Measurements from ENCODE around the gene MSMP.

Gene MSMP

DNA sequence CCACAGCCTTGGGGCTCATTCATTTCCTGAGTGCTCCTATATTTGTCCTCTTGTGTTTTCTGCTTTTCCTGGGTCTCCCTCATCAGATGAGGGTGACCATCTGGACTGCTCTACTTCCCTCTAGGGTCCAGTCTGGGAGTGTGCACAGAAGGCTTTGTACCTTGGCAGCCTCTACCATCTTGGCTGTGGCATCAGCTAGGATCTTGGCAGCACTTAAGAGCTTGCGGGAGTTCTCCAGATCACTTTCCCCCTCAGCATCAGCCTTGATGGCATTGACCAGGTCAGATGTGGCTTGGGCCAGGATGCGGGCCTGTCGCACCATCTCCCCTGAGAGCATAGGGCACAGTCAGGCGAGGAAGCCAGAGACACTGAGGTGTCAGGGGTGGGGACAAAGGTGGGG is 37.8 kb downstream of the MSMP start:
- Histone ChIP-seq H3K36me3 (ENCODE audit: insufficient read depth, low read length) (peaks cover 90% of the 10 kb centered on the region), H3K9me3 (ENCODE audit: low read depth, low read length) (no peaks in the 10 kb centered on the region), H3K27ac (no peak overlapping the region), H3K4me3 (no peak overlapping the region), H3K9ac (ENCODE audit: insufficient read length) (no peak overlapping the region)
- DNase-seq (ENCODE audit: low read depth, low spot score), result no peak
- TF ChIP-seq EZH2 (IDR thresholded peaks at IDR 0.05) (no peak), FOXP2 (optimal IDR thresholded peaks at IDR 0.05; ENCODE audit: control extremely low read depth, extremely low read length, insufficient read depth) (no peak), POLR2AphosphoS5 (IDR thresholded peaks at IDR 0.05; ENCODE audit: borderline replicate concordance, low read depth, low read length) (no peak)

DNA sequence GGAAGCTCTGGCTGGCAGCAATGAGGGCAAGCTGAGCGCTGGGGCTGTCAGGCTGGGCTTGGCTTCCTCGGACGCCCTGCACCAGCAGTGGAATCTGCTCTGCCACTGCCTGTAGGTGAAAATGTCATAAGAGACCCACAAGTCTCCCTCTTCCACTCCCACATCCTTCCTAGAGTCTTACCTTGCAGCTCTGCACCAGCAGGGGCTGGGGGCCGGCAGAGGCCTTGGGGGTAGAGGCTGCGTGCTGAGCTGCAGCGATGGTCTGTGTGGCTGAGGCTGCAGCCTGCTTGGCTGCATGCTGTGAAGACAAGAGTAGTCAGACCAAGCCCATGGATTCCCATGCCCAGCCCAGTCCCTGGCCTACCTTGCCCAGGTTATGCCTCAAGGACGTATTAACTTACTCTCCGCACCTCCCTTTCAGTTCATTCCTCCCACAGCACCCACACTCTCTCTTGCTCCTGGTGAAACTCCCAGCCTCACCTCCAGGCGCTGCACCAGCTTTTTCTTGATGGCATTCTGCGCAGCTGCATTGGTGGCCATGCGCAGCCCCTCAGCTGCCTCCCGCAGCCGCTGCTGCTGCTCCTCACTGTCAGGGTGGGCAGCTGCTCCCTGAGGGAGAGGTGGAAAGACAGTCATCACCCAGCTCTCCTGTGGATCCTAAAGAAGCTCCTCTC is 39.4 kb downstream of the MSMP start:
- no peak overlapping the region for H3K9ac ChIP-seq (ENCODE audit: insufficient read length)
- H3K9me3 ChIP-seq (ENCODE audit: low read depth, low read length), result no peaks in the 10 kb centered on the region
- H3K27ac ChIP-seq, result no peak overlapping the region
- no peak overlapping the region for H3K4me3 ChIP-seq
- TF ChIP-seq POLR2AphosphoS5 (IDR thresholded peaks at IDR 0.05; ENCODE audit: borderline replicate concordance, low read depth, low read length), result no peak
- no peak for TF ChIP-seq EZH2 (IDR thresholded peaks at IDR 0.05)
- TF ChIP-seq FOXP2 (optimal IDR thresholded peaks at IDR 0.05; ENCODE audit: control extremely low read depth, extremely low read length, insufficient read depth), result no peak
- peaks cover 86% of the 10 kb centered on the region for H3K36me3 ChIP-seq (ENCODE audit: insufficient read depth, low read length)
- no peak for DNase-seq (ENCODE audit: low read depth, low spot score)

DNA sequence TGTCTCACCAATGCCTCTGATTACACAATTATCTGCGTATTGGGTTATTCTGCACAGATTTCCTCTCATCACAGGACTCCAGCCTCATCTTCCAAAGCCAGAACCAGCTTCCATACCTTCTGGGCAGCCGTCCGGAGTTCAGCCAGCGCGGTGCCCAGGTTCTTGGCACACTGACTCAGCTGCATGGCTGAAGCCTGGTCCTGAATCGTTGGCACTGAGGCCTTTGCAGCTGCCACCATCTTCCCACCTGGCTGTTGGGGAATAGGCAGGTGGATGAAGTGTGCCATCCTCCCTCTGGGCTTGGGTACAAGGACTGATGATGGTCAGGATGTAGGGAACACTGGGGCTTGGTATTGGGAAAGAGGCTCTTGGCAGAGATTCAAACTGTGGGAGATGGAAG is 40.0 kb downstream of the MSMP start:
- Histone ChIP-seq H3K9me3 (ENCODE audit: low read depth, low read length) (no peaks in the 10 kb centered on the region), H3K27ac (no peak overlapping the region), H3K36me3 (ENCODE audit: insufficient read depth, low read length) (peaks cover 80% of the 10 kb centered on the region), H3K9ac (ENCODE audit: insufficient read length) (no peak overlapping the region), H3K4me3 (no peak overlapping the region)
- DNase-seq (ENCODE audit: low read depth, low spot score), result no peak
- TF ChIP-seq FOXP2 (optimal IDR thresholded peaks at IDR 0.05; ENCODE audit: control extremely low read depth, extremely low read length, insufficient read depth) (no peak), EZH2 (IDR thresholded peaks at IDR 0.05) (no peak), POLR2AphosphoS5 (IDR thresholded peaks at IDR 0.05; ENCODE audit: borderline replicate concordance, low read depth, low read length) (no peak)

DNA sequence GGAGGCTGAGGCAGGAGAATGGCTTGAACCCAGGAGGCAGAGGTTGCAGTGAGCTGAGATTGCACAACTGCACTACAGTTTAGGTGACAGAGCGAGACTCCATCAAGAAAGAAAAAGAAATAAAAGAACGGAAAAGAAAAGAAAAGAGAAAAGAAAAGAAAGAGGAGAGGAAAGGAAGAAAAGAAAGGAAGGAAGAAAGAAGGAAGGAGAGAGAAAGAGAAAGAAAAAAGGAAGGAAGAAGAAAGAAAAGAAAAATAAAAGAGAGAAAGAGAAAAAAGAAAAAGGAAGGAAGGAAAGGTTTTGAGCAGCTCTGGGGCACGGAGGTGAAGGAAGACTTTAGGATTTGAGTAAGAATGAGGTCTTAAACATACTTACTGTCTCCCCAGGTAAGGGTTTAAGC is 40.5 kb downstream of the MSMP start:
- no peak for DNase-seq (ENCODE audit: low read depth, low spot score)
- Histone ChIP-seq H3K9me3 (ENCODE audit: low read depth, low read length) (no peaks in the 10 kb centered on the region), H3K36me3 (ENCODE audit: insufficient read depth, low read length) (peaks cover 78% of the 10 kb centered on the region), H3K27ac (no peak overlapping the region), H3K4me3 (no peak overlapping the region), H3K9ac (ENCODE audit: insufficient read length) (no peak overlapping the region)
- TF ChIP-seq FOXP2 (optimal IDR thresholded peaks at IDR 0.05; ENCODE audit: control extremely low read depth, extremely low read length, insufficient read depth), result no peak
- no peak for TF ChIP-seq EZH2 (IDR thresholded peaks at IDR 0.05)
- TF ChIP-seq POLR2AphosphoS5 (IDR thresholded peaks at IDR 0.05; ENCODE audit: borderline replicate concordance, low read depth, low read length), result no peak

DNA sequence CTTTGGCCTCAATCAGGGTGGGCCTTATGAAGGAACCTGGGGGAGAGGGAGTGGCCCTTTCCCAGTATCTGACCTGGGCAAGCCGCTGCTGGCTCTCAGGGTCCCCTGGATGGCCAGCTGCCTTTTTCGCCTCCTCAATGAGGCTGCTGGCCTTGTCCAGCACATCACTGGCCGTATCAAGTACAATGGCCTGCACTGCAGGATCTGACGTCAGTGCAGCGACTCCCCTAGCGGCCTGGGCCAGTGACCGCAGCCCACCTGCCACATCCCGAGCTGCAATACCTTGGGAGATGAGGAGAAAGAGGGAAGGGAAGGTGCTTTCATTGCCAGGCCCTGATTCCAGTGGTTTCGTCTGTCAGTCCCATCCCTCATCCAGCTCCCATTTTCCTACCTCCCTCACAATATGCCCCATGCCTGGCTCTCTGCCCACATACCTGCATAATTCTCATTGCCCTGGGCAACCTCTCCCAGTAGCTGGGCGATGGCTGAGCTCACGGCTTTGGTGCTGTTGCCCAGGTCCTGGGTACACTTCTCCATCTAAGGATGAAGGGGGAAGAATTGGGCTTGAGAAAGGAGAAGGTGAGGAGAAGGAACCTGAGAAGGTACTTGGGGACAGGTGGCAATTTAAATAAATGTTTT is 41.2 kb downstream of the MSMP start:
- H3K9ac ChIP-seq (ENCODE audit: insufficient read length), result no peak overlapping the region
- no peak for DNase-seq (ENCODE audit: low read depth, low spot score)
- no peak overlapping the region for H3K27ac ChIP-seq
- no peaks in the 10 kb centered on the region for H3K9me3 ChIP-seq (ENCODE audit: low read depth, low read length)
- peaks cover 78% of the 10 kb centered on the region for H3K36me3 ChIP-seq (ENCODE audit: insufficient read depth, low read length)
- TF ChIP-seq POLR2AphosphoS5 (IDR thresholded peaks at IDR 0.05; ENCODE audit: borderline replicate concordance, low read depth, low read length) (no peak), EZH2 (IDR thresholded peaks at IDR 0.05) (no peak), FOXP2 (optimal IDR thresholded peaks at IDR 0.05; ENCODE audit: control extremely low read depth, extremely low read length, insufficient read depth) (no peak)
- H3K4me3 ChIP-seq, result no peak overlapping the region

DNA sequence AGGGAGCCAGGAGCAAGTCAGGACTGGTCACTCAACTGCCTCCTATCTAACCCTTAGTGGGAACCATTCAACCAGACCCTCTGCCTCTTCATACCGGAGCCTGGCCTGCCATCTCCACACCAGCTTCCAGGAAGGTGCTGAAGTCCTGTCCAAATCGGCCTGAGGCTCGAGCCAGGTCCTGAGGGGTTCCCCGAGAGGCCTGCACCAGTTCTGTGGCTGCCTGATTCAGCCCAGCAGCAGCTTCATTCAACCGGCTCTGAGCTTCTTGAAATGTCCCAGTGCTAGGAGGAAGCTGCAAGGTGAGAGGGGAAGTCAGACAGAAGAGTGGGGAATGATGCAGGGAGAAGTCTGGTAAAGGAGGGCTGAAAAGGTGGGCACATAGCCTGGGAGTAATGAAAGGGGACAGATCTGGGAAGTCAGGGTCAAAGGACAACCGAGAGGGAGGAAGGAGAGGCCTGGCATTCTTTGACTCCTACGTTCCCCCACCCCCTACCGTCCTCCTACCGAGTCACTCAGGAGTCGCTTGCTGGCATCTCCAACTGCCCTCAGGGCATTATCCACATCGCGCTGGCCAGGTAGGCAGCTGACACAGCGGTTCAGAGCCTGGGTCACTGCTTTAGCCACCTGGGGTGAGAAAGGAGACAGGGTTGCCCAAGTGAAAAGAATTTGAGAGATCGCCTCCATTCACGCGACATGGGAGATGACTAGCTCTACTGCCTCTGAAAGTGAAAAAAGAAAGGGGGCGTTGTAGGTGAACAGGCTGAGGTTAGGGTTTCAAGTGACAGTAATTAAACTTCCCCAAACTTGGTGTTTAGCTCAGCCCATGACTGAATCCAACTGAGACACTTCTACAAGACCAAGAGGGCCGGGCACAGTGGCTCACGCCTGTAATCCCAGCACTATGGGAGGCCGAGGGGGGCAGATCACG is 42.3 kb downstream of the MSMP start:
- TF ChIP-seq POLR2AphosphoS5 (IDR thresholded peaks at IDR 0.05; ENCODE audit: borderline replicate concordance, low read depth, low read length) (no peak), FOXP2 (optimal IDR thresholded peaks at IDR 0.05; ENCODE audit: control extremely low read depth, extremely low read length, insufficient read depth) (no peak), EZH2 (IDR thresholded peaks at IDR 0.05) (no peak)
- H3K9ac ChIP-seq (ENCODE audit: insufficient read length), result no peak overlapping the region
- H3K9me3 ChIP-seq (ENCODE audit: low read depth, low read length), result no peaks in the 10 kb centered on the region
- no peak overlapping the region for H3K27ac ChIP-seq
- H3K4me3 ChIP-seq, result no peak overlapping the region
- H3K36me3 ChIP-seq (ENCODE audit: insufficient read depth, low read length), result peaks cover 78% of the 10 kb centered on the region
- DNase-seq (ENCODE audit: low read depth, low spot score), result no peak

DNA sequence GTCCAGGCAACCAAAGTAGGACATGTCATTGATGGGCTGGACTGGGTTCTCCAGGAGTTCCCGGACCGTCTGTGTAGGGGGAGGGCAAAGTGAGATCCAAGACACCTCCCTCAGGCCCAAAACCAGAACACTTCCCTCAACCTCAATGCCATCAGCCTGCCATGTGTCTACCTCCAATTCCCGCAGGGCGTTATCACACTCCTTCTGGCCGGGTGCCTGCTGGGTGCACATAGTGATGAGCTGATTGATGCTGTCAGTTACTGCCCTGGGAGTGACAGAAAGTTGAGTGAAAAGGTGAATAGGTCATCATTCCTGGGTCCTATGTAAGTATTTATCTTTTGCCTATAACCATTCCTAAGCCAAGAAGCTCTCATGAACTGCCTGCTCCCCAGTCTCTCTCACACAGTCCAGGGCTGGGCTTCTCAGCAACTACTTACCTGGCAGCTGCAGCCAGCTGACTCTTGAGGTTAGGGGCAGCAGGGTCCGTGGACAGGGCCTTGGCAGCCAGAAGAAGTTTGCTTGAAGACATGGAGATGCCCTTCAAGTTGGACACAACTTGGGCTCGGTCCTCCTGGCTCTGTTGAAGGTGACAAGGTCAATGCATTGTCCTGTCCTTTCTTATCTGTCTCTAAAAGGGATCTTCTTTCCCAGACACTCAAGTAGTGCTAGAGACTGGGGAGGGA is 43.1 kb downstream of the MSMP start:
- H3K9me3 ChIP-seq (ENCODE audit: low read depth, low read length), result no peaks in the 10 kb centered on the region
- no peak overlapping the region for H3K9ac ChIP-seq (ENCODE audit: insufficient read length)
- no peak overlapping the region for H3K27ac ChIP-seq
- no peak for DNase-seq (ENCODE audit: low read depth, low spot score)
- no peak for TF ChIP-seq FOXP2 (optimal IDR thresholded peaks at IDR 0.05; ENCODE audit: control extremely low read depth, extremely low read length, insufficient read depth)
- TF ChIP-seq POLR2AphosphoS5 (IDR thresholded peaks at IDR 0.05; ENCODE audit: borderline replicate concordance, low read depth, low read length), result no peak
- no peak overlapping the region for H3K4me3 ChIP-seq
- H3K36me3 ChIP-seq (ENCODE audit: insufficient read depth, low read length), result peaks cover 79% of the 10 kb centered on the region

DNA sequence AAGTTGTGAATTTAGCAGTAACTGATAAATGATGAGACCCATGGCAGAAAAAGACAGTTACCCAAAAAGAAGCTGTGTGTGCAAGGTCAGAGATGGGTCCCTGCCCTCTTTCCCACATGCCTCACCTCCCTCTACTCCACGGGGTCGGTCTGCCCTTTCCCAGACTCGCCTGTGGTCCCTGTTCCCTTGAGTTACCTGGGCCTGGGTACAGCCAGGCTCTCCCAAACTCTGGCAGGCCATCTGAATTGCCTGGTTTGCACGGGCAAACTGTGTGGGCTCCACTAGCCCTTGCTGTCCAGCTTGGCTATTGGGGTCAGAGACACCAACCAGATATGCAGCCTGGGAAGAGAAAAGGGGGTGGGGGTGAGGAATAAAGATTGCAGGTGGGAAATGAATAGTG is 45.9 kb downstream of the MSMP start:
- no peak for DNase-seq (ENCODE audit: low read depth, low spot score)
- no peaks in the 10 kb centered on the region for H3K9me3 ChIP-seq (ENCODE audit: low read depth, low read length)
- no peak overlapping the region for H3K4me3 ChIP-seq
- no peak overlapping the region for H3K9ac ChIP-seq (ENCODE audit: insufficient read length)
- TF ChIP-seq POLR2AphosphoS5 (IDR thresholded peaks at IDR 0.05; ENCODE audit: borderline replicate concordance, low read depth, low read length), result no peak
- TF ChIP-seq FOXP2 (optimal IDR thresholded peaks at IDR 0.05; ENCODE audit: control extremely low read depth, extremely low read length, insufficient read depth), result no peak
- TF ChIP-seq EZH2 (IDR thresholded peaks at IDR 0.05), result no peak
- peaks cover 85% of the 10 kb centered on the region for H3K36me3 ChIP-seq (ENCODE audit: insufficient read depth, low read length)
- no peak overlapping the region for H3K27ac ChIP-seq

All from SK-N-MC (cell line).